ENCODE measurements around the gene TTLL1. TPM values are rescaled to one million over a fixed set of nuclear protein-coding genes. Genes with fewer than 3 reads are reported as not detected.

Gene TTLL1
- total RNA-seq, 1 experiment from 2014 or later = 4.3 TPM

- peak; percentile 81 for ATAC-seq
- peaks cover 8 to 18% of the 10 kb centered on the region in 2 experiments for H3K4me1 ChIP-seq (ENCODE audit: control insufficient read depth in 1 of 2, insufficient read depth in 2 of 2, low read length in 2 of 2)
- peaks cover 24% of the 10 kb centered on the region; the same call in 1 of the 2 replicates for H3K79me2 ChIP-seq (ENCODE audit: insufficient read depth, low read length)
- H4K20me1 ChIP-seq (ENCODE audit: insufficient read depth) = no peaks in the 10 kb centered on the region
- peak within 1 kb of the TSS; percentile 77 for H2AFZ ChIP-seq (ENCODE audit: low read depth, low read length, poor library complexity, severe bottlenecking)
- BruUV-seq (replicated peaks) = no TSS peak
- H3K9me2 ChIP-seq (ENCODE audit: insufficient read depth) = no peaks in the 10 kb centered on the region
- intact Hi-C loops (cut with micrococcal nuclease) = no loop called here
- H3K9ac ChIP-seq (ENCODE audit: low read length) = peak within 1 kb of the TSS; percentile 76
- no peaks in the 10 kb centered on the region for H3K36me3 ChIP-seq (ENCODE audit: control insufficient read depth in 1 of 2, insufficient read depth in 2 of 2, low read length in 2 of 2)
- ChIA-PET CTCF (no interaction called here), POLR2A (interaction anchor here (0.7 to 5.4 kb wide), 4 partner anchors 14 to 834 kb away, joined by 3 to 28 read pairs (median 4); no protein-coding TSS in a partner anchor), RAD21 (ENCODE audit: low non-redundant PET in 1 of 2, low total read pairs in 2 of 2, uncharacterized antibody in 2 of 2, unreplicated experiment in 2 of 2) (interaction anchor here in 1 of 2 experiments (0.7 kb wide), 1 partner anchor 35 kb away, joined by 4 read pairs; no protein-coding TSS in a partner anchor)
- peak within 1 kb of the TSS; percentile 97 for H3K4me2 ChIP-seq (ENCODE audit: low read length)
- H3K27ac ChIP-seq (ENCODE audit: low read depth, low read length) = peak within 1 kb of the TSS; percentile 74; the same call in 1 of the 2 replicates
- H3K27me3 ChIP-seq (ENCODE audit: insufficient read depth, low read length) = no peaks in the 10 kb centered on the region
- DNase-seq (ENCODE audit: low read depth, low spot score) = no peak
- peak within 1 kb of the TSS; percentile 65 to 83 for H3K4me3 ChIP-seq (replicated peaks in 1 of 2; ENCODE audit: low read depth in 1 of 2, low read length in 2 of 2)
- no peaks in the 10 kb centered on the region for H3K9me3 ChIP-seq (ENCODE audit: control insufficient read depth in 1 of 2, insufficient read depth in 1 of 2, low read depth in 1 of 2, low read length in 2 of 2)
- TF ChIP-seq ZNF274 (IDR thresholded peaks at IDR 0.05; ENCODE audit: low read depth, low read length) = no peak
- TF ChIP-seq POLR2AphosphoS5 (IDR thresholded peaks at IDR 0.05; ENCODE audit: low read depth, low read length) = peak; percentile 70; the same call in 1 of the 2 replicates
- peak; percentile 11; the same call in 1 of the 2 replicates for TF ChIP-seq RAD21 (IDR thresholded peaks at IDR 0.05; ENCODE audit: low read depth)
- no peak for TF ChIP-seq CEBPB (IDR thresholded peaks at IDR 0.05; ENCODE audit: low read depth)
- TF ChIP-seq JUND (IDR thresholded peaks at IDR 0.05) = no peak
- no peak for TF ChIP-seq ELF1 (IDR thresholded peaks at IDR 0.05; ENCODE audit: borderline replicate concordance, low read depth)
- no peak for TF ChIP-seq EZH2 (IDR thresholded peaks at IDR 0.05)
- TF ChIP-seq YY1 (IDR thresholded peaks at IDR 0.05; ENCODE audit: extremely low read depth, insufficient replicate concordance, low read depth, low read length) = no peak
- no peak for TF ChIP-seq TCF7L2 (IDR thresholded peaks at IDR 0.05; ENCODE audit: borderline replicate concordance, extremely low read depth, insufficient read depth, insufficient read length)
- no peak for TF ChIP-seq EGR1 (IDR thresholded peaks at IDR 0.05; ENCODE audit: low read depth)
- TF ChIP-seq, protein P1, sequence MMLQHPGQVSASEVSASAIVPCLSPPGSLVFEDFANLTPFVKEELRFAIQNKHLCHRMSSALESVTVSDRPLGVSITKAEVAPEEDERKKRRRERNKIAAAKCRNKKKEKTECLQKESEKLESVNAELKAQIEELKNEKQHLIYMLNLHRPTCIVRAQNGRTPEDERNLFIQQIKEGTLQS (IDR thresholded peaks at IDR 0.05) = no peak
- no peak for TF ChIP-seq EZH2phosphoT487 (IDR thresholded peaks at IDR 0.05; ENCODE audit: borderline replicate concordance)
- TF ChIP-seq SIN3A (IDR thresholded peaks at IDR 0.05; ENCODE audit: low read depth) = no peak
- no peak for TF ChIP-seq CBX3 (IDR thresholded peaks at IDR 0.05; ENCODE audit: low read depth)
- no peak for TF ChIP-seq ZFX (IDR thresholded peaks at IDR 0.05)
- TF ChIP-seq POLR2A (IDR thresholded peaks at IDR 0.05; ENCODE audit: borderline replicate concordance, extremely low read depth, insufficient read depth, insufficient read length) = peak; percentile 53
- peak; percentile 49; the same call in 1 of the 2 replicates for TF ChIP-seq MAX (IDR thresholded peaks at IDR 0.05)
- no peak for TF ChIP-seq REST (IDR thresholded peaks at IDR 0.05; ENCODE audit: low read depth)
- no peak for TF ChIP-seq SP1 (IDR thresholded peaks at IDR 0.05; ENCODE audit: low read depth)
- TF ChIP-seq FOSL1 (IDR thresholded peaks at IDR 0.05; ENCODE audit: low read depth) = no peak
- TF ChIP-seq SRF (IDR thresholded peaks at IDR 0.05; ENCODE audit: low read depth) = no peak
- TF ChIP-seq ZBTB33 (IDR thresholded peaks at IDR 0.05; ENCODE audit: extremely low read depth, insufficient replicate concordance, low read length) = no peak
Observed at GRCh38 chr22:43110444-43110926, 21.3 kb upstream of the TTLL1 start, which contains the start of gene BIK. TSS of gene BIK (plus strand) at chr22:43110750. CDS start at chr22:43124023, 13,273 bp downstream.
